ENCODE measurements around the gene TTC22.

The TTC22 gene

GRCh38 chr1:54754045-54754444 lies 47.1 kb downstream of the TTC22 start (continued):
- TF ChIP-seq CSRNP3 (CRISPR knock-in tag; IDR thresholded peaks at IDR 0.05) (no peak), OSR1 (CRISPR knock-in tag; IDR thresholded peaks at IDR 0.05) (no peak), ISL1 (CRISPR knock-in tag; IDR thresholded peaks at IDR 0.05) (no peak), TOX (CRISPR knock-in tag; IDR thresholded peaks at IDR 0.05; ENCODE audit: borderline replicate concordance) (no peak)

- TF ChIP-seq CSRNP3 (CRISPR knock-in tag; IDR thresholded peaks at IDR 0.05) (no peak), TOX (CRISPR knock-in tag; IDR thresholded peaks at IDR 0.05; ENCODE audit: borderline replicate concordance) (no peak), TSHZ2 (CRISPR knock-in tag; IDR thresholded peaks at IDR 0.05) (no peak)
- ATAC-seq: no peak
Observed at GRCh38 chr1:54751426-54751825, 49.7 kb downstream of the TTC22 start.

- TF ChIP-seq ISL1 (CRISPR knock-in tag; IDR thresholded peaks at IDR 0.05) (no peak), CSRNP3 (CRISPR knock-in tag; IDR thresholded peaks at IDR 0.05) (no peak), CREB5 (CRISPR knock-in tag; IDR thresholded peaks at IDR 0.05; ENCODE audit: low read depth) (no peak), ESRRG (CRISPR knock-in tag; IDR thresholded peaks at IDR 0.05) (no peak), BACH2 (CRISPR knock-in tag; IDR thresholded peaks at IDR 0.05; ENCODE audit: borderline replicate concordance) (no peak), ZNF565 (CRISPR knock-in tag; conservative IDR thresholded peaks at IDR 0.05; ENCODE audit: low read depth) (no peak), TCF4 (CRISPR knock-in tag; IDR thresholded peaks at IDR 0.05; ENCODE audit: borderline replicate concordance) (no peak), OSR1 (CRISPR knock-in tag; IDR thresholded peaks at IDR 0.05) (no peak), ZC3H10 (CRISPR knock-in tag; IDR thresholded peaks at IDR 0.05) (no peak), ZFP30 (CRISPR knock-in tag; IDR thresholded peaks at IDR 0.05) (no peak), RARB (CRISPR knock-in tag; IDR thresholded peaks at IDR 0.05) (no peak), PPARA (CRISPR knock-in tag; IDR thresholded peaks at IDR 0.05; ENCODE audit: borderline replicate concordance) (no peak), TSHZ2 (CRISPR knock-in tag; IDR thresholded peaks at IDR 0.05) (no peak)
- ATAC-seq: no peak
Observed at GRCh38 chr1:54750596-54750995, 50.5 kb downstream of the TTC22 start.
